GM12872 (cell line): ENCODE results near the gene PSMG4.

ENCODE experiments used
- TF ChIP-seq, protein P1 (sequence below): IDR thresholded peaks from 3 replicates; pipeline ENCODE4 v1.5.1; 2011; ENCODE audit warnings: low read depth, mild to moderate bottlenecking, low read length, moderate library complexity; ENCODE audit not compliant: insufficient read depth

PSMG4 gene, protein sequence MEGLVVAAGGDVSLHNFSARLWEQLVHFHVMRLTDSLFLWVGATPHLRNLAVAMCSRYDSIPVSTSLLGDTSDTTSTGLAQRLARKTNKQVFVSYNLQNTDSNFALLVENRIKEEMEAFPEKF

DNA sequence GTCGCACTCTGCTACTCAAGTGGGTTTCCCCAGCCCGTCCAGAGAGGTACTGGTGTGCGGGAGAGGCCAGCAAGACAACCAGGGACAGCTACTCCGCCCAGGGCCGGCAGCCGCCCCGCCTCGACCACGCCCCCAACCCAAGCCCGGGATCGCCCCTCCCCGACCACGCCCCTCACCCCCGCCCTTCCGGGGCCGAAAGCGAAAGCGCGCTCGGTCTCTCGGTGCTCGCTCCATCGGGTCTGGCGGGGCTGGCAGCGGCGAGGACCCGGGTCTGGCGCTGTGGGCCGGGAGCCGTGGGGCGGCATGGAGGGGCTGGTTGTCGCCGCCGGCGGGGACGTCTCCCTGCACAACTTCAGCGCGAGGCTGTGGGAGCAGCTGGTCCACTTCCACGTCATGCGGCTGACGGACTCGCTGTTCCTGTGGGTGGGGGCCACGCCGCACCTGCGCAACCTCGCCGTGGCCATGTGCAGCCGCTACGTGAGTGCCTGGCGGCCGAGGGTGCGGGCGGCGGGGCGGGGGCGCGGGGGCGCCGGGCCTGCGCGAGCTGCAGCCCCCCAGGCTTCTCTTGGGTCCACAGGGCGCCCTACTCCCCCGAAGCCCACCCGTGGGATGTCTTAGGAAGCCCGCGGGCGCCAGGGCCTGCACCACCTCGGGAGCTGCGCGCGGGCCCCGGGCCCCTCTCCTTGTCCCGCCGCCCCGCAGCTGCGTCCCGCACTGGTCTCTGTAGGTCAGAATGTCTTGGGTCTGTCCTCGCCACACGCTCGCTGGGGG is at the start of gene PSMG4:
Gene PSMG4 (plus strand): TSS at position 228 of the 771 bp plus-strand sequence. CDS start 76 bp downstream, at position 304.
- TF ChIP-seq, protein P1, sequence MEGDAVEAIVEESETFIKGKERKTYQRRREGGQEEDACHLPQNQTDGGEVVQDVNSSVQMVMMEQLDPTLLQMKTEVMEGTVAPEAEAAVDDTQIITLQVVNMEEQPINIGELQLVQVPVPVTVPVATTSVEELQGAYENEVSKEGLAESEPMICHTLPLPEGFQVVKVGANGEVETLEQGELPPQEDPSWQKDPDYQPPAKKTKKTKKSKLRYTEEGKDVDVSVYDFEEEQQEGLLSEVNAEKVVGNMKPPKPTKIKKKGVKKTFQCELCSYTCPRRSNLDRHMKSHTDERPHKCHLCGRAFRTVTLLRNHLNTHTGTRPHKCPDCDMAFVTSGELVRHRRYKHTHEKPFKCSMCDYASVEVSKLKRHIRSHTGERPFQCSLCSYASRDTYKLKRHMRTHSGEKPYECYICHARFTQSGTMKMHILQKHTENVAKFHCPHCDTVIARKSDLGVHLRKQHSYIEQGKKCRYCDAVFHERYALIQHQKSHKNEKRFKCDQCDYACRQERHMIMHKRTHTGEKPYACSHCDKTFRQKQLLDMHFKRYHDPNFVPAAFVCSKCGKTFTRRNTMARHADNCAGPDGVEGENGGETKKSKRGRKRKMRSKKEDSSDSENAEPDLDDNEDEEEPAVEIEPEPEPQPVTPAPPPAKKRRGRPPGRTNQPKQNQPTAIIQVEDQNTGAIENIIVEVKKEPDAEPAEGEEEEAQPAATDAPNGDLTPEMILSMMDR = no peak

DNA sequence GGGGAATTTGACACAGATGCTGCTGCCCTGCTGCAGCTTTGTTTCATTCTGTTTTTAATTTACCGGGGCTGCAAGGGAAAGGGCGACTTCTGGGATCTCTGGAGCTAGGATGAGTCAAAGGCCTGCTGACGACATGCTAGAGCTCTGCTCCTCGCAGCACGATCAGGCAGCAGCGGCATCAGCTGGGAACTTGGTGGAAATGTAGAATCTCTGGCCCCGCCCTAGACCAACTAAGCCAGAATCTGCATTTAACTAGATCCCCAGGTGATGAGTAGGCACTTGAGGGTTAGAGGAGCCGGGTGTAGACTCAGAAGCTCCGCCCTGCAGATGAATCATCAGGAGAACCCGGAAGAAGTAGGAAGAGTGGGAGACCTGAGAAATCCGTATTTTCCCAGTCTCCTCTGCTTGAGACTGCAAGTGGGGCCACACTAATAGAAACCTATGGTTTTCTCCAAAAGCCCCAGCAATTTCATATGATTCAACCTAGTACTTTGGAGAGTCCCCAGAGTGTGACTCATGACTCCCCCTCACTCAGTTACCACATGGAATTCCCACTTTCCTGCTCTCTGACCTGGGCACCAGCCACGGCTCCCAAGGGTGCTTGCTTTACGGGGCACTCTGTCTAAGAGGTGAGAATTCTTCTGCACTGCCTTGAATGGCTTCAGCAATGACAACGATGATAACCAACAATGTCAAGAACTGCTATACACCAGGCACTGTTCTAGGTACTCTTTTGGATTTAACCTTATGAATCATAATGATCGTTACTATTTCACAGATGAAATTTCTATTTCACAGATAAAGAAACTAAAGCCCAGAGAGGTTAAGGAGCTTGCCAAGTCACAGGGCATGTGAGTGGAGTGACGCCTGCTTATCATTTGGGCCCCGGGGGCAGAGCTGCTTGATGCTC is 49.4 kb upstream of the PSMG4 start:
- TF ChIP-seq, protein P1 = peak; percentile 30; the same call in 1 of the 3 replicates

DNA sequence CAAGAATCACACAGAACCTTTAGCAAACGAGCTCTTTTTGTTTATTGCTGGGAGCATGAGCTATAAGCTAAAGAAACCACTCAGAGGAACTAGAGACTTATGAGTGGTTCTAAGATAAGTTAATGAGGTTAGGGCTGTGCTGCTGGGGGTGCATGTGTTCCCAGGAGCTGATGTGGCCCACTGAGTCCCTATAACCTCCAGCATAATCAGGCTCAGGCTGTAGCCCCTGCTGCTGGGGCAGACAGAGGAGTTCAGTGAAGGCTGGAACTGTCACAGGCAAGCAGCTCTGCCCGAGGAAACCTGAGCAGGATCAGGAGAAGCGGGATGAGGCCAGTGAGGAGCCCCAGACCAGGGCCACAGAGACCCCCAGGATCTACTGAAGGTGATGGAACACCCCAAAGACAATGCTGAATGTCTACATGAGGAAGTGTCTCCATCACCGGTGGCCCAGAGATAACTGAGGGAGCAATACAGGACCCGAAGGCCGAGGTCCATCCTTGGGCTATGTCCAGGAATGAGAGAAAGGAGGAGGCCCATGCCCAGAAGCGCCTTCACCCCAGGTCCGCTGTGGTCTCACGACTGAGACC is 48.6 kb upstream of the PSMG4 start:
- TF ChIP-seq, protein P1 = no peak

DNA sequence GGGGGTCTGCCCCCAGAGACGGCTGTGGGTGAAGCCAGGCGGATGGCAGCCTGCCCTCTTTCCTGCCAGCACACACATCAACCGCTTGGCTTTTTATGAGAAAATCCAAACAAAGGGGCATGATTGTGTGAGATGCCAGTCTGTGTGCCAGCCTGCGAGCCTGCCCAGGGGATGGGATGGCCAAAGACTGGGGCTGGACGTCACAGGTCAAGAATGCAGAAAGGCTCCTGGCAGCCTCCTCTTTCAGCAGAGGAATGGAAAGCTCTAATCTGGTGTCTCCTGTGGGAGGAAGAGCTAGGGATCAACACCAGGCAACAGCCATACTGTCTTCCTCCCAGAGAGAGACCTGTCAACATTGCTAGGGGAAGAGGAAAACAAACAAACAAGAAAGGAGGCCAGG is 47.1 kb upstream of the PSMG4 start:
- TF ChIP-seq, protein P1 = no peak

DNA sequence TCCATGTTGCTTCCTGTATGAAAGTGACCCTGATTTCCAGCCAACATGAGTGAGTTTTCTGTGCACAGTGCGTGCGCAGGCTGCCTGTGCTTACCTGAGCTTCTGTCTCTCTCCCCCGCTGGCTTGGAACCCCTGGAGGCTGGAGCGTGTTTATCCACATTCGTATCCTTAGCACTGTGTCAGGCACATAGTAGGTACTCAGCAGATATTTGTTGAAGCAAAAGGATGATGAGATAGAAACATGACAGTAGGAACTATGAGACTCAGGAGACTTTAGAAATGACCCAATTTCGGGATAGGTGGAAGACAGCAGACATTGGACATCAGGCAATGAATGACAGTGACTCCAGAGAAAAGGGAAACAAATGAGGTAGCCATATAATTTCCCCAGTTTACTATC is 46.5 kb upstream of the PSMG4 start:
- TF ChIP-seq, protein P1 = no peak

DNA sequence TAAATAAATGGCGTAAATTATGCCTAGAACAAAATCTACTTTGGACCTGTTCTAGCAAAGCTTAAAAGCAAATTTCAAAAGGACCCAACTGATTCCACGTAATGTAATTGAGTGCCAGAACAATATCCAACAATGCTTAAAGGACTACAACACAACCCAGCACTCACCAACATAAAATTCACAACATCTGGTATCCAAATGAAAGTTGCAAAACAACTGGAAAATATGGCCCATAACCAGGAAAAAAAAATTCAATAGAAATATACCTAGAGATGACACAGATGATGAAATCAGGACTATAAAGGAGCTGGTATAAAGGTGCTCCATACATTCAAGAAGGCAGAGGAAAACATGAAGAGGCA is 45.4 kb upstream of the PSMG4 start:
- TF ChIP-seq, protein P1 = no peak

DNA sequence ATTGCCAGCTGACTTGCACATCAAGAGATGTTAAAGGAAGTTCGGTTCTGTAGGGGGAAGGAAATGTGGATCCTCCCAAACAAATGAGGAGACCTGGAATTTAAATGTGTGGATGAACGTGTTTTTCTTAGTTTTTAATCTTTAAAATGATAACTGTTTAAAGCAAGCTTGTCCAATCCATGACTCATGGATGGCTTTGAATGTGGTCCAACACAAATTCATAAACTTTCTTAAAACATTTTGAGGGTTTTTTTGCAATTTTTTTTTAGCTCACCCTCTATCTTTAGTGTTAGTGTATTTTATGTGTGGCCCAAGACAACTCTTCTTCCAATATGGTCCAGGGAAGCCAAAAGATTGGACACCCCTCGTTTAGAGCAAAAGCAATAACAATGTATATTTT is 43.8 kb upstream of the PSMG4 start:
- TF ChIP-seq, protein P1 = no peak
